ENCODE results near the gene OCA2.

- TF ChIP-seq CTCF (IDR thresholded peaks at IDR 0.05), result no peak
- no peak for TF ChIP-seq POLR2A (IDR thresholded peaks at IDR 0.05)
Measured at GRCh38 chr15:28049581-28049980, 49.5 kb downstream of the OCA2 start.

Measured in heart left ventricle (tissue), 13 donors.